SKM-1 (cell line): ENCODE measurements around the gene ANGEL1.
A peak's percentile ranks its signal among the peaks of the same experiment; 100 is the strongest.

ENCODE experiments used
- DNase-seq: peaks from one replicate; lab custom pipeline; 2025; ENCODE audit not compliant: unreplicated experiment; lab: John Stamatoyannopoulos, UW

The ANGEL1 gene

DNA sequence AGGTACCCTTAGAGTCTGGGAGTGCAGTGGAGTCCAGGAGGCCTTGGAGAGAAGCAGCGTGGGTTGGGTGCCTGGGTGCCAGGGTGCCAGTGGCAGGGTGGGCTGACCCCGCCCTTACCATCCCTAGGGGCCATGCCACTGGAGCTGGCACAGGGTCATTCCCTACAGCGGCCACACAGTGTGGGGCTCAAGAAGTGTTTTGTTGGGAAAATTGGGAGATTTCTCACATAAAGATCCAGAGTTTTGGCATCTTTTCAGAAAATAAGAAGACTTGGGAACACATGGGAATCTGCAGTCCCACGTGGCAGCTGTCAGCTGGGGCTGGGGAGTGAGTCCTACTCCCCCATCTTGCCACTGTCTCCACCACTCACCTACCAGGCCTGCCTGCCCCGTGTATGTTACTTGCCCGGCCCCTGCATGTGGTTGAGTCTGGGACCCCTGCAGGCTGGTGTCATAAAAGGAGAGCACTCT, 47.2 kb downstream of the ANGEL1 start:
- no peak for DNase-seq

DNA sequence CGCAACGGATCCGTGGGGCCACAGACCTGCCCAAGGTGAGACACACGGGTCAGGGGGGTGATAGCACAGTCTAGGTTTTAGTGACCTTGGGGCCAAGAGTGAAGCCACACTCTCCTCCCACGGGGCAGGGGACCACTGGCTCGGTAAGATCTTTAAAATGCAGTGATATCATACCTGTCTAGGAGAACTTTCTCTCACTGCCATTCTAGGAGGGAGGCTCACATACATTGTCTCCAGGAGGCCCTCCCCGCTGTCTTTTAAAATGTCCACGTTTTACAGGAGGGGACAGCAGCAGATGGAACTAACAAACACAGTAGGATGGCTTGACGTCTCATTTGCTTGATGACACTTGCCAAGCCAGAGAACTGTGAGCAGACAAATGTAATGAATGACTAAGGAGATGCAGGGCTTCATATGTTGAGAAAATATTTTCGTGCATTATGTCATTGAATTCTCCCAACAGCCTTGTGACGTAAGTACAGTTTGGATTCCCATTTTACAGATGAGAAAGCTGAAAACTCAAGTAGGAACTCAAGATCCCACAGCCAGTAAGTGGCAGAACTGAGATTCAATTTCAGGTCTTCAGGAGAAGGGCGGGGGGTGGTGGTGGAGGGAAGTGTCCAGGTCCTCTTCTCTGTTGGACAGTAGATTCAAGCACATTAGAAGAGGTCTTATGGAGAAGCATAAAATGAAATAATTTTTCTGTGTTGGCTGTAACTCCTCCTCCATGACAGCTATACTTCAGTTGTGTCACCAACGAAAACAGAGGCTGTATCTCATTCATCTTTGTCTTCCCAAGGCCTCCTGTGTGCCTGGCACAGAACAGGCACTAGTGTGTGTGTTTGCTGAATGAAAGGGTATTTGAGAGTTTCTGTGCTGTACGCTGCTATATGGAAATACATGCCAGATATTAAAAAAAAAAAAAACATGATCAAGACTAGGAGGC, 49.3 kb downstream of the ANGEL1 start:
- no peak for DNase-seq

DNA sequence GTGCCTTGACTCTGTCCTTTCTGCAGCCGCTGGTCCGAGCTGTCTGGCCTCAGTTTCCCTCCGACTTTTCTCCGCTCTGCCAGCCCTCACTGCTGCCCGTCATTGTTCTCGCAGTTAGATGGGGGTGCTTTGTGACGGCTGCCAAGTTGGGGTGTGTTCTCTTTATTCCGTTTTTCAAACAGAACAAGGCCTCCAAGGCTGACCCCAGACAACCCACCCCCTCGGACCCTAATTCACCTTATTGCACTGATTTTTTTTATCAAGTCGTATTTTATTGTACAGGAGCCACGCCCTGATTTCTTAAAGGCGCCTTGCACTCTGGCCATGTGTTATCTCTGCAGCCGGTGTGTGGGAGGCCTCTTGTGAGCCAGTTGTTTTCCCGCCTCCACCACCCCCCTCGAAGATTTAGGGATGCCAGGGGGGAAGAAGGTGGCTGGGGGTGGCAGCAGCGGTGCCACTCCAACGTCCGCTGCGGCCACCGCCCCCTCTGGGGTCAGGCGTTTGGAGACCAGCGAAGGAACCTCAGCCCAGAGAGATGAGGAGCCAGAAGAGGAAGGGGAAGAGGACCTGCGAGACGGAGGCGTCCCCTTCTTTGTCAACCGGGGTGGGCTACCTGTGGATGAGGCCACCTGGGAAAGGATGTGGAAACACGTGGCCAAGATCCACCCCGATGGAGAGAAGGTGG, 50.1 kb downstream of the ANGEL1 start:
- DNase-seq = no peak

DNA sequence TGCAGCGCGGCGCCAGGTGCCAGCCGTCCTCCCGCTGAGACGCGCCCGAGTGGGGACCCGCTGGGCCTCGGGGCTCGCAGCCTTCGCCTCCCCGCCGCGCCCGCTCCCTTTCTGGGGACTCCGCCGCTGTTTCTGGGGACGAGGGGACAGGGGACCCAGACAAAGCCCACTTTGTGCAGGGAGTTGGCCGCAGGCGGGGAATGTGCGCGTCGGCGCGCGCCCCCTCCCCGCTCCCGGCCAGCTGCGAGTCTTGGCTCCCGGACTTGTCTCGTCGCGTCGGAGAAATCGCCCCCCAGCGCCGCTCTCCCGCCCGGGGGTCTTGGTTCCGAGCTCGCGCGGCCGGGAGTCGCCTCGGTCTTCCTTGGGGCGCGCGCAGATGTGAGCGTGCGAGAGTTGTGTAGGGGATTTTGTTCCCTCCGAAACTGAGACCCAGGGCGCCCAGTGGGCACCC, 50.7 kb downstream of the ANGEL1 start:
- DNase-seq = no peak

DNA sequence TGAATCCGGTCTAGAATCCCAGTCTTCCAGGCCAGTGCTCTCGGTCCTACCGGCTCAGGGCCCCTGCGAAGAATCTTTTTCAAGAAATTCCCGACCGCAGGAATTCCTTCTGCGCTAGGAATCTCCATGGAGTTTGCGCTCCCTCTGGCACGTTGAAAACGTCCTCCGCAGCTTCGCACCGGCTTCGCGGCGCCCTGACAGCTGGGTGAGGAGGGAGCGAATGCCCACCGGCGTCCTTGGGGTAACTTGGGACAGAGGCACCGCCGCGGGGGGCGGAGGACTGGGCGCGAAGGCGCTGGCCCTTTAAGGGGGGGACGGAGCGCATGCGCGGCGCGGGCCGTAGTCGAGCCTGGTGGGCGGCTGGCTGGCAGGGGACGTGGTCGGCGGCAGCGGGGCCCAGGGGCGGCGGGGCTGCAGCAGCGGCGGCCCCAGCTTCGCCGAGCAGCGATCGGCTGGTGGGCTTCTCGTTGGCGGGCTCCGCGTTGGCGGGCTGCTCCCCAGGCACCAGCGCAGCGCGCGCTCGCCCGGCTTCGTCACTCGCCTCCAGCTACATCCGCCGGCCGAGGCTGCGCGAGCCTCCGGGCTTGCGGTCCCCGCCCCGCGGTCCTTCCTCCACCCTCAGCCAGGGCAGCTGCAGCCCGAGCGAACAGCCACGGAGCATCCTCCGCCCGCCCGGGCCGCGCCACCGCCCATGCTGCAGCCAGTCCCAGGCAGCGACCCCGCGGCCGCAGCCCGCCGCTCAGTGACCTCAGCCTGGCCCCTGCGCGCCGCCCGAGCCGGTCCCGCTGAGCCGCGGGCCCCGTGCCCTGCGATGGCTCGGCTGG, 51.3 kb downstream of the ANGEL1 start, which contains the start of gene VASH1:
Gene VASH1 (plus strand): TSS at position 333 of the 824 bp plus-strand sequence. CDS start 1,354 bp downstream, outside the sequence.
- DNase-seq = no peak

DNA sequence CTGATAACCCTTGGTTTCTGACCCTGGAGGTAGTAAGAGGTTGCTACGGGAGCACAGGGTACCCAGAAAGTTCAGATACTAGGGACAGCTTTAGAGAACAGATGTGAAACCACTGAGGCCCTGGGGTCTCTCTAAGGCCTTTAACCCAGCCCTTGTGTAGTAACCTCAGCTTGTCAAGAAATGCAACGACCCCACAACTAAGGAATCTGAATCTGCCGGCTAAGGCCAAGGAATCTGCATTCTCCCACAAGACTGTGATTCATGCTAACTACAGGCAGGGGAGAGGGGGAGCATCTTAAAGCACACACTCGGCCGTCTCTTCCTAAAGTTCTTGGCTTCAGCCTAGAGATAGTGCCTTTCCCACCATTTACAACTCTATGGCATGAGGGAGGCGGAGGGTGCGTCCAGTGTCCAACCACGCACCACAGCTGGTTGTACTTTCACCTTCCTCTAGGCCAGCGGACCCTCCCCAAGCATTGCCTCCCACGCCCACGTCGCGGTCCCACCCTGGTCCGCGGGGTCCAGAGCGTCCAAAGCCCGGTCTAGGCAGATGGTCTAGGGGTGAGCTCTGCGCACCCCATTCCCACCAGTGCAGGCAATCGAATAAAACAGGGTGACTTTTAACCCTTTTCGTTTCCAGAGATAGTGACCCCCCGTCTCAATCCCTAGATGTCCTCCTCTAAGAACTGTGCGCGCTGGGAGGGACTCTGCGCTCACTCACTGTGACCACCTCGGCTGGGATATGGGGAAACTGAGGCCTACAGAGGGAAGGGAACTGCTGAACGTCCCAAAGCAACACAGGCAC, 52.1 kb downstream of the ANGEL1 start:
- no peak for DNase-seq

DNA sequence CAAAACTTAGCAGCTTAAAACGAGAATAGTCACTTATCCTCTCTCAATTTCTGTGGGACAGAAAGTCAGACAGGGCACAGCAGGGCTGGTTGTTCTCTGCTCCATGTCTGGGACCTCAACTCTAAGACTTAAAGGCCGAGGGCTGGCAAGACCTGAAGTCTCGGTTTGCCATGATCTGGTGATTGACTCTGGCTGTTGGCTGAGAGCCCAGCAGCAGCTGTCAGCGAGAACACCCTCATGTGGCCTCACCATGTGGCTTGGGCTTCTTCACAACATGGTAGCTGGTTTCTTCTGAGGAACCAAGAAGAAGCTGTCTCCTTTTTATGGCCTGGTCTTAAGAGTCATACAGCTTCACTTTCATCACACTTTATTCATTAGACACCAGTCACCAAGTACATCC, 53.1 kb downstream of the ANGEL1 start:
- DNase-seq = no peak

DNA sequence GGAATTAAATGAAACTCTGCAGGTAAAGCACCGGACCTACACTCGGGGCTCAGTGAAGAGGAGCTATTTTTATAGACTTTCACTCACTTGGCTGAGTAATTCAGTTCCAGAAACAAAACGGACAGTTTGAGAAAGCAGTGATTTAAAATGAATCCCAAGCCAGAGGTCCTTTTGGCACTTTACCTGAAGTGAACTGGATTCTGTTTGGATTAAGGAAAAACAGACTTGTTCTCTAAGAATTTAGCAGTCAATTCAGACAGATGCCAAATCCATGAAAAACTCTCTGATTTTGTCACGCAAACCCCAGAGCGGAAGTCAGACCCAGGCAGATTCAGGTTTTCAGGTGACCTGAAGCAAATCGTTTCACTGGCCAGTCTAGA, 56.3 kb downstream of the ANGEL1 start:
- DNase-seq = no peak

DNA sequence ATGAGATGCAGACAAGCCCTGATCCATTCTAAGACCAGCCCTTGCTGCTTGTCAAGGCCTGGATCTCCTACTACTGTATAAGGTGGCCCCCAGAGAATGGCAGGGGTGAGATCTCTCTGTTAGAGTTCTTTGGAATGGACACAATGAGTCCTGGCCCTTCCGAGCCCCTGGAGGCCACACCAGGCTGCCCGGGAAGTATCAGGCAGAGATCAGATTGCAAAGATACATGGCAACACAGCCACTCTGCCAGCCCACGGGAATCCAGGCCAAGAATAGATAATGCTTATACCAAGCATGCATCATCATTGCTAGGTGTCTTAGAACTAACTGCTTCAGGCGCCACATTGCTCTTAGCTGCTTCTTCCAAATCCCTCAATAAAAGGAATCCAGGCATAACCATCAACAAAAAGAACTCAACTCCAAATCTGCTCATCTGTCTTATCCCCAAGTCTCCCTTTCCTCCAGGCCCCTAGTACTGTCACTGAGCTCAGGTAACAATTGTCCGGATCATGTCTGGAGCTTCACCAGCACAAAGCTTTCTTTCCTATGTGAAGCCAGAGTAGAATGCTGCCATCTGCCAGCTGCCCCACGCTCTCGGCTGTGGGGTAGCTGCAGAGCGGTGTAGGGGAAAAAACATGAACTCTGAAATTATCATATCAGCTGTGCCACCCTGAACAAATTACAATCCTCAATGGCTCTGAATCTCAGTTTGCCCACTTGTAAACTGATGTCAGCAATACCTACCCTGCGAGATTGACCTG, 56.9 kb downstream of the ANGEL1 start:
- no peak for DNase-seq

DNA sequence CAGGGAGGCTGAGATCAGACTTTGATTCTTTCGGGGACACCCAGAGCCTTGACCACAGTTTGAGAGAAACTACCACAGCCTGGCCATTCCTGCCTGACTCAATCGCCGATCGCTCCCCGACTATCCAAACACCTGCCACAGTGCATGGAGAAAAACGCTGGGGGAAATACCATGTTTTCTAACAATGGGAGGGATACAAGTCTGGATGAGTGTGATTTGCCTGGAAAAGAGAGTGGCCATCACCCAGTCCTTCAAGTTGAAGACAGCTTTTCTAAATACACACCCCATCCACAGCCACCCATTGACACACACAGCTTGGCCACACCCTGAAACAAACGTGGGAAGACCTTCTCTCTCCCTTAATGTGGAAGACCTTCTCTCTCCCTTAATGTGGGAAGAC, 58.1 kb downstream of the ANGEL1 start:
- DNase-seq = no peak

DNA sequence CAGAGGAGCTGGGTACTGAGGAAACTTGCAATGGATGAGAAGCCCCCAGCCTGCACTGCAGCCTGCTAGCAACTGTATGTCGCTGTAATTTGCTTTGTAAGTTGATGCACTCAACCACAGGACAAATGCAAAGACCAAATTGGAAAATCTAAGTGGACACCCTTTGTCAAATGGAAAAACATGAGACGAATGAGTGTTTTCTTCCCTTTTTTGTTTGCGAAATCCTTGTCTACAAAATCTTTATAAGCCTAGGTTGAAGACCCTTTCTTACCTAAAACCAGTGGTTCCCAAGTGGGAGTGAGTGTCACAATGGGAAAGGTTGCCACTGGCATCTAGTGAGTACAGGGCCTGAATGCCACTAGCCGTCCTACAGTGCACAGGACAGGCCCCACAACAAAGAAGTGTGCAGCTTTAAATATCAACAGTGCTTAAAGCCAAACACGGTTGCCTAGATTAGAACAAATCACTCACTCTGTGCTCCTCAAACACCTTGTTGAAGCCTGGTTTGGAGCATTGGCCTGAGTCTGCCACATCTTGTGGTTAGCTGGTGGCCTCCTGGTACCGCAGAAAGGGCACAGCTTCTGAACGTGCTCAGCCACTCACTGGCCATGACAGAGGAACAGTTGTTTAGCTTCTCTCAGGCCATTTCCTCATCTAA, 59.0 kb downstream of the ANGEL1 start:
- no peak for DNase-seq

DNA sequence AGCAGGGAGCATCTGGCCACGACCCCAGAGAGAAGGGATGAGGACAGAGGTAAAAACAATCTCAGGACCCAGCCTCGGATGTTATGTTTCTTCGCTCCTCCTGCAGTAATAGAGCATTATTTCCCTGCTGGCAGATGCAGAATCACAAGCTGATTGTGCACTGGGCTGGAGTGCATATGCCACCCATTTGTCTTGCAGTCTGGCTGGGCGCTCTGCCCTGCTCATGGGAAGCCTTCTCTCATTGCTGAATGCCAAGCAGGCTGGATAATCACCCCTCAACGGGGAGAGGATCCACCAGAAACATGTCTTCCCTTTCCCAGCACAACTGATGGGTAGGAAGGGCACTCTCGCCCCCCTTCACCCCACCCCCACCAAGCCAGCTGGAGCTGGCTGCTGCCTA, 59.9 kb downstream of the ANGEL1 start:
- no peak for DNase-seq

DNA sequence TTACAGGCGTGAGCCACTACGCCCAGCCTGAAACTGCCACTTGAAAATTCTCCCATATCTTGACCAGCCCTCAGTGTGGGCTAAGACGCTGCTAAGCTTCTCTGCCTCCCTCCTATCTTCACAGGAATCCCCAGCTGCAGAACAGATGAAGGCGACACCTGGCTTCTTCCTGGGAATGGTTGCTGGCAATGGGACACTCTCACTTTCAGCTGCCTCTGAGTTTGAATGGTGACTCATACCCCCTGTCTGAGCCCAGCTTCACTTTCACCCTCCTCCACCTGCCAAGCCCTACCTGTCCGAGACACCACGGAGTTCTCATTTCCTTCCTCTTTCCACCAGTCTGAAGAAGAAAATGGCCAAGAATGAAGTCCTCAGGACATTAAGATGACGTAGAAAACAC, 69.7 kb downstream of the ANGEL1 start:
- DNase-seq = peak; percentile 33

DNA sequence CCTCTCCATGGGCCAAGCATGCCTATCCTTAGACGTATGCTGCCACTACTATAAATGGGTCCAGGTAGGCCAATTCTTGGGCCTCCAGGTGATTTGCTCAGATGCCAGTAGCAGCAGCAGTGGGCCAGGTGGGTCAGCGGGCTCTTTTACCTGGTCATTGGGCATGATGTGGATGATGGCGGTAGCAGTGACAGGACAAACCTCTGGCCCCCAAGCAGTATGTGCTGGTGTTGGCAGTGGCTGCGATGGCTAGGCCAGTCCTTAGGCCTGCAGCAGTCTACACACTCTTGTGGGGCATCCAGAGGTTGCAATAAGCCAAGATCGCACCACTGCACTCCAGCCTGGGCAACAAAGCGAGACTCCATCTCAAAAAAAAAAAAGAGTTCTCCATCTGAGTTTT, 70.5 kb downstream of the ANGEL1 start:
- no peak for DNase-seq

DNA sequence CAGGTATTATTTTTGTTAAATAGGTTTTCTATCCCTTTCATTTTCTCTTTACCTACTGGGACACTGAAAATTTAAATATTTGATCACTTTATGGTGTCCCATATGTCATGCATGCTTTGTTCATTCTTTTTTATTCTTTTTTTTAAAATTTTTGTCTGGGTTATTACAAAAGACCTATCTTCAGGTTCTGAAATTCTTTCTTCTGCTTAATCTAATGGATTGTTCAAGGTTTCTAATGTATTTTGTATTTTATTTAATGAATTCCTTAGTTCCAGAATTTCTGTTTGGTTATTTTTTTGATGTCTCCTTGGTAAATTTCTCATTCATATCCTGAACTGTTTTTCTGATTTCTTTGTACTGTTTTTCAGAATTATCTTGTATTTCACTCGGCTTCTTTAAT, 71.6 kb downstream of the ANGEL1 start:
- DNase-seq = no peak
